Lung (tissue), 12 donors: ENCODE data around the gene GDF15. TPM values are rescaled to one million over a fixed set of nuclear protein-coding genes. Genes with fewer than 3 reads are reported as not detected.

Experiments used
- ATAC-seq: fragments of 200-7000 bp; cut with Tn5 transposase; one replicate; pipeline ENCODE4 v1.9.1; 2020; ENCODE audit warnings: moderate number of reproducible peaks; ENCODE audit not compliant: insufficient read depth, low FRiP score
- DNase-seq, 3 donors: peaks; one replicate each; pipeline ENCODE4 v3.0.0-alpha.2; 2013 to 2017
- H3K27ac ChIP-seq, 2 donors: one replicate each; pipeline ENCODE4 v1.5.1; 2013; ENCODE audit warnings: mild to moderate bottlenecking in 2 of 2, moderate library complexity in 2 of 2, control low read depth in 1 of 2, inconsistent platforms in 1 of 2, low read depth in 1 of 2, low read length in 1 of 2
- H3K27me3 ChIP-seq, 3 donors: one replicate each; pipeline ENCODE4 v1.5.1; 2013; ENCODE audit warnings: low read length in 2 of 3; ENCODE audit not compliant: control insufficient read depth in 3 of 3, insufficient read depth in 3 of 3
- H3K36me3 ChIP-seq, 4 donors: one replicate each; pipeline ENCODE4 v1.5.1; 2013; ENCODE audit warnings: low read length in 4 of 4, mild to moderate bottlenecking in 1 of 4, moderate library complexity in 1 of 4; ENCODE audit not compliant: control insufficient read depth in 4 of 4, insufficient read depth in 4 of 4
- H3K4me1 ChIP-seq, 5 donors: one replicate each; pipeline ENCODE4 v1.5.1; 2013; ENCODE audit warnings: low read length in 5 of 5, mild to moderate bottlenecking in 2 of 5, moderate library complexity in 1 of 5; ENCODE audit not compliant: control insufficient read depth in 5 of 5, insufficient read depth in 5 of 5
- H3K4me3 ChIP-seq: one replicate; pipeline ENCODE4 v1.5.1; 2013; ENCODE audit warnings: mild to moderate bottlenecking, control low read depth, moderate library complexity
- H3K9ac ChIP-seq, 2 donors: one replicate each; pipeline ENCODE4 v1.5.1; 2013; ENCODE audit warnings: low read length in 2 of 2, control low read depth in 1 of 2; ENCODE audit not compliant: insufficient read depth in 1 of 2
- H3K9me3 ChIP-seq, 4 donors: one replicate each; pipeline ENCODE4 v1.5.1; 2013; ENCODE audit warnings: low read length in 3 of 4, mild to moderate bottlenecking in 1 of 4, moderate library complexity in 1 of 4; ENCODE audit not compliant: control insufficient read depth in 4 of 4, insufficient read depth in 3 of 4
- WGBS, 2 donors: extraction: QIAGEN DNeasy Blood & Tissue Kit; methylation state at CpG; one replicate each; pipeline ENCODE4 v1.1.7; 2013; 5-methylcytosine and 5-hydroxymethylcytosine counted together
- polyA plus RNA-seq, 2 donors: library from polyadenylated mRNA; stranded (reverse); fragments of 200-250 nt; gene quantifications; one replicate each; pipeline ENCODE4 v1.2.1, GENCODE V29; 2013
- total RNA-seq, 2 donors: library from RNA; depleted of rRNA in 1 of 2; stranded (reverse); fragments of >200 nt in 1 of 2; gene quantifications; one replicate each; pipeline ENCODE4 v1.2.1, GENCODE V29; 2014 to 2021
- TF ChIP-seq, protein P1 (sequence below): IDR thresholded peaks from 2 replicates; pipeline ENCODE4 v1.5.1; 2012; ENCODE audit warnings: mild to moderate bottlenecking; ENCODE audit errors: control extremely low read depth, extremely low read depth
- donor health status: control.
- donor health status: control.
- donor health status: Bipolar disorder and iron deficiency.
- donor health status: healthy.
- donor health status: DM: yes; HTN: yes; CAD: no.

GDF15 gene
- total and polyA plus RNA-seq, 4 donors: 45.4 to 119 (median 56.8) TPM

DNA sequence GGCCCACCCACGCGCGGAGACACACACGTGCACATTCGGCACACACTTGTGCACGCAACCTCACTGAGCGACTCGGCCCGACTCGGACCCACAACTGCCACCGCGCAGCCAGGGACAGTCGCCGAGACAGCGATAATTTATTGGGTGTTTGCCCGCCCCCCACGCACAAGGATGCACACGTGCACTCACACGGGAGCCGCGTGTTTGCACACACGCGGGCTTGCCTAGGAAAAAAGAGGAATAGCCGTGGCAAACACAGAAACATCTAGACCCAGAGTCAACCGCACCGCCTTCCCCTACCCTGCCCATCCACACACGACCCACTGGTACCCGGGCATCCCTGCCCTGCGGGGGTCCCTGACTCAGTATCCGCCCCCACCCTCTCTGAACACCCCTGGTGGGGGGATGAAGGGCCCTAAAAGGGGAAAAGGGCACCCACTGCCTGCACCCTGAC lies 32.1 kb downstream of the GDF15 start:
- H3K9ac ChIP-seq: no peak overlapping the region
- WGBS, 2 donors: 8 to 9% methylated on average over 30 of the region's 30 CpGs
- TF ChIP-seq, protein P1, sequence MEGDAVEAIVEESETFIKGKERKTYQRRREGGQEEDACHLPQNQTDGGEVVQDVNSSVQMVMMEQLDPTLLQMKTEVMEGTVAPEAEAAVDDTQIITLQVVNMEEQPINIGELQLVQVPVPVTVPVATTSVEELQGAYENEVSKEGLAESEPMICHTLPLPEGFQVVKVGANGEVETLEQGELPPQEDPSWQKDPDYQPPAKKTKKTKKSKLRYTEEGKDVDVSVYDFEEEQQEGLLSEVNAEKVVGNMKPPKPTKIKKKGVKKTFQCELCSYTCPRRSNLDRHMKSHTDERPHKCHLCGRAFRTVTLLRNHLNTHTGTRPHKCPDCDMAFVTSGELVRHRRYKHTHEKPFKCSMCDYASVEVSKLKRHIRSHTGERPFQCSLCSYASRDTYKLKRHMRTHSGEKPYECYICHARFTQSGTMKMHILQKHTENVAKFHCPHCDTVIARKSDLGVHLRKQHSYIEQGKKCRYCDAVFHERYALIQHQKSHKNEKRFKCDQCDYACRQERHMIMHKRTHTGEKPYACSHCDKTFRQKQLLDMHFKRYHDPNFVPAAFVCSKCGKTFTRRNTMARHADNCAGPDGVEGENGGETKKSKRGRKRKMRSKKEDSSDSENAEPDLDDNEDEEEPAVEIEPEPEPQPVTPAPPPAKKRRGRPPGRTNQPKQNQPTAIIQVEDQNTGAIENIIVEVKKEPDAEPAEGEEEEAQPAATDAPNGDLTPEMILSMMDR: no peak
- H3K27ac ChIP-seq: peak overlapping the region; percentile 27 to 88
- no peaks in the 10 kb centered on the region for H3K9me3 ChIP-seq
- ATAC-seq (no peak), DNase-seq (no peak)
- H3K27me3 ChIP-seq: no peaks in the 10 kb centered on the region
- peaks cover 0 to 57% (median 42%) of the 10 kb centered on the region in 5 donors for H3K4me1 ChIP-seq
- no peaks in the 10 kb centered on the region for H3K36me3 ChIP-seq
- H3K4me3 ChIP-seq: no peak overlapping the region

DNA sequence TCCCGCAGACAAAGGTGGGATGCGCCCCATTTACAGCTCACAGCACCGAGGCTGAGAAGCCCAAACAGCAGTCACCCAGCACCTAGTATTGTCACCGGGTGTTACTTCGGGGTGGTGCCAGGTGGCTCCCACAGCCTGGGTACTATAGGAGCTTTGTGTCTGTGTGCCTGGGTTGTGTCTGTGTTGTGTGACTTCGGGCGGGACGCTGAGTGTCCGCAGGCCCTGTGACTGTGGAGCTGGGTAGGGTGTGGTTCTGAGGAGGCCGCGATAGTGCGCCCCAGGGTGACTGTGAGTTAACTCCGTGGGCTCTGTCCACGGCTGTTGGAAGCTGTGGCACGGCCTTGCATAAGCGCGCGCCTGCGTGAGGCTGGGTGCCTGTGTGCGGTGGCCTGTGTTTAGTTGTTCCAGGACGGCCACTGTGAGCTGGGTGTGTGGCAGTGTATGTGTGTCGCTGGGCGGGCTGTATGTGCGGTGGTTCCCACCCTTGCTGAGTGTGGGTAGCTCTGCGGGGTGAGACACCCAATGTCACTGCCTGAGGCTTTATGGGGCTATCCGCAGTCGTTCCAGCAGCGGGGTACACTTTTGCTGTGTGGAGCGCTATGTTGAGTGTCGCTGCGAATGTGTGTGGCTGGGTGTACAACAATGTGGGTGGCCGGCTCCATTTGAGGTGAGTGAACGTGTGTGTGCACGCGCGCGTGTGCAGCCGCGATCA lies 32.7 kb downstream of the GDF15 start:
- DNase-seq (peak in 2 of 3 donors; percentile 34 to 46), ATAC-seq (no peak)
- Histone ChIP-seq H3K4me3 (peak overlapping the region; percentile 18), H3K36me3 (no peaks in the 10 kb centered on the region), H3K4me1 (peaks cover 0 to 57% (median 42%) of the 10 kb centered on the region in 5 donors), H3K9me3 (no peaks in the 10 kb centered on the region), H3K27me3 (no peaks in the 10 kb centered on the region), H3K27ac (peak overlapping the region; percentile 29 to 88), H3K9ac (no peak overlapping the region)
- WGBS, 2 donors: 12 to 20% methylated on average over 33 to 39 of the region's 39 CpGs
- TF ChIP-seq, protein P1: no peak

DNA sequence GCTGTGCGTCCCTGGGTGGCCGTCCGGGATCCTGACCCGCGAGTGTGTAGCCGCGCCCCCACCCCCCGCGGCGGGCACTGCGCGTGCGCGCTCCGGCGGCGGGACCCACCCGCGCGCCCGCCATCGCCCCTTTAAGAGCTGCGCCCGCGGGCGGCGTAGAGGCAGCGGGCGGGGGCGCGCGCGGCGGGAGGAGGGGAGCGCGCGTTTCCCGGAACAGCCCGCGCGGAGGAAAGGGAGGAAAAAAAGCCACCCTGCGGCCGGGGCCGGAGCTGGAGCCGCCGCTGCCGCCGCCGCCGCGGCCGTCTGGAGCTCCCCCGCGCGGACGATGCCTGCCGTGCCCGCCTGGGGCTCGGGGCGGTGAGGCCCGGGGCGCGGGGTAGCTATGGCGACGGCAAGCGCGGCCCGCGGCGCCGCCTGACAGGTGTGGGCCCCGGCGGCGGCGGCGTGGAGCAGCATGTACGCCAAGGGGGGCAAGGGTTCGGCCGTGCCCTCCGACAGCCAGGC lies 33.3 kb downstream of the GDF15 start, which contains the start of gene SSBP4:
Gene SSBP4, plus strand, starts transcription at position 204 of the 504 bp plus-strand sequence. Its CDS starts 251 bp downstream, at position 455.
- WGBS, 2 donors: 1% methylated on average over 42 to 80 of the region's 80 CpGs
- no peaks in the 10 kb centered on the region for H3K9me3 ChIP-seq
- peak within 1 kb of the TSS; percentile 73 to 88 for H3K27ac ChIP-seq
- H3K27me3 ChIP-seq: no peaks in the 10 kb centered on the region
- DNase-seq (peak; percentile 87 to 91 (median 87)), ATAC-seq (peak; percentile 32)
- H3K36me3 ChIP-seq: no peaks in the 10 kb centered on the region
- peaks cover 0 to 59% (median 44%) of the 10 kb centered on the region in 5 donors for H3K4me1 ChIP-seq
- TF ChIP-seq, protein P1: no peak
- no peak within 1 kb of the TSS for H3K9ac ChIP-seq
- peak within 1 kb of the TSS; percentile 68 for H3K4me3 ChIP-seq
